Psoas muscle (tissue), 8 donors: ENCODE results near the gene MAP3K7CL. TPM values are rescaled to one million over a fixed set of nuclear protein-coding genes. Genes with fewer than 3 reads are reported as not detected.
"Not testable (repeated sequence)": the region's sequence is repeated elsewhere in the genome, so short reads cannot be mapped to it uniquely, and the experiment has no call there.

Experiments
- ATAC-seq, 4 donors: fragments of 200-7000 bp; cut with Tn5 transposase; one replicate each; pipeline ENCODE4 v1.9.1; 2020; ENCODE audit warnings: moderate library complexity in 3 of 4, mild to moderate bottlenecking in 2 of 4
- DNase-seq, 2 donors: peaks; one replicate each; pipeline ENCODE4 v3.0.0-alpha.2; 2020
- H3K27ac ChIP-seq: fragments of 200-600 bp; one replicate; pipeline ENCODE4 v1.8.0; 2022
- H3K27me3 ChIP-seq, 3 donors: fragments of 200-600 bp in 1 of 3; one replicate each; pipeline versions ENCODE4 v1.6.1 to v1.8.0; 2013 to 2022; ENCODE audit warnings: low read length in 2 of 3, mild to moderate bottlenecking in 2 of 3, moderate library complexity in 1 of 3; ENCODE audit not compliant: insufficient read depth in 3 of 3
- H3K36me3 ChIP-seq, 2 donors: fragments of 200-600 bp in 1 of 2; one replicate each; pipeline versions ENCODE4 v1.6.1 to v1.8.0; 2013 to 2022; ENCODE audit warnings: low read depth in 1 of 2, mild to moderate bottlenecking in 1 of 2, moderate library complexity in 1 of 2; ENCODE audit not compliant: insufficient read depth in 1 of 2
- H3K4me1 ChIP-seq: fragments of 200-600 bp; one replicate; pipeline ENCODE4 v1.8.0; 2022
- H3K4me3 ChIP-seq: fragments of 200-600 bp; one replicate; pipeline ENCODE4 v1.8.0; 2022; ENCODE audit warnings: mild to moderate bottlenecking
- H3K9me3 ChIP-seq: fragments of 200-600 bp; one replicate; pipeline ENCODE4 v1.8.0; 2022
- CTCF ChIP-seq: fragments of 200-600 bp; IDR thresholded peaks from one replicate; pipeline ENCODE4 v1.8.0; 2022; ENCODE audit warnings: antibody characterized with exemption
- whole genome bisulfite sequencing, 3 donors: extraction: QIAGEN DNeasy Blood & Tissue Kit; methylation state at CpG; one replicate each; pipeline versions ENCODE4 v1.1.6 to v1.1.7; 2013; 5-methylcytosine and 5-hydroxymethylcytosine counted together
- intact Hi-C, 2 donors: fragments of 100-400 bp; cut with DNase I; formaldehyde crosslinking; loops; one replicate each; pipeline versions ENCODE4 v1.11.0 to v1.14.2; 2022
- polyA plus RNA-seq, 3 donors: library from polyadenylated mRNA; stranded (reverse); fragments of 200-250 nt; gene quantifications; one replicate each; pipeline ENCODE4 v1.2.3, GENCODE V29; 2013
- total RNA-seq, 4 donors: library from RNA; stranded (reverse); fragmentation: NEBNext Ultra II Directional in 2 of 4; extraction: Animal tissue kit (Norgen Biotek cat#: 25700) in 2 of 4; gene quantifications; one replicate each; pipeline versions ENCODE4 v1.2.1 to v1.2.4, GENCODE V29; 2021 to 2023
- donor health status: healthy with polysubstance abuse.
- donor health status: DM: no; HTN: no; CAD: no; lungs with moderate emphysema.
- donor health status: Bipolar disorder and iron deficiency.
- donor health status: healthy.
- donor health status: DM: yes; HTN: yes; CAD: no.
- donor health status: DM: no; HTN: no; CAD: no.
- donor health status: DM: no; HTN: no; CAD: no.
- donor health status: DM: yes; HTN: yes; CAD: no.

Gene MAP3K7CL
- total and polyA plus RNA-seq, 7 donors, result 3.3 to 107 (median 15.5) TPM

- intact Hi-C loops, result loop anchor here (2.0 to 5.0 kb wide), 3 partner anchors 64 to 143 kb away; partner anchors contain the start of gene BACH1 (in 2 of the 2)
- H3K4me3 ChIP-seq, result peak overlapping the region; percentile 34
- TF ChIP-seq CTCF, result no peak
- H3K9me3 ChIP-seq, result no peaks in the 10 kb centered on the region
- H3K27ac ChIP-seq, result peak overlapping the region; percentile 87
- H3K36me3 ChIP-seq, result peaks cover 0 to 16% of the 10 kb centered on the region in 2 donors
- H3K4me1 ChIP-seq, result peaks cover 57% of the 10 kb centered on the region
- H3K27me3 ChIP-seq, result no peaks in the 10 kb centered on the region
- 60 to 66% (median 63%) methylated on average over 2 of the region's 2 CpGs for WGBS, 3 donors
- ATAC-seq, result no peak
- no peak for DNase-seq
These were observed 25.5 kb downstream of the MAP3K7CL start for GRCh38 chr21:29155933-29156260.

- Histone ChIP-seq H3K4me3 (no peak overlapping the region), H3K36me3 (peaks cover 0 to 16% of the 10 kb centered on the region in 2 donors), H3K9me3 (no peaks in the 10 kb centered on the region), H3K27me3 (no peaks in the 10 kb centered on the region), H3K4me1 (peaks cover 54% of the 10 kb centered on the region), H3K27ac (peak overlapping the region; percentile 73)
- DNase-seq (no peak), ATAC-seq (no peak)
- no peak for TF ChIP-seq CTCF
- intact Hi-C loops, result loop anchor here (5.0 kb wide), 2 partner anchors 65 to 140 kb away; partner anchors contain the start of gene BACH1 (in 1 of the 2)
- WGBS, 3 donors, result 94 to 98% (median 97%) methylated on average over 2 of the region's 2 CpGs
These were observed 26.6 kb downstream of the MAP3K7CL start for GRCh38 chr21:29157080-29157479.

- no peaks in the 10 kb centered on the region for H3K27me3 ChIP-seq
- no peak for TF ChIP-seq CTCF
- peaks cover 30% of the 10 kb centered on the region for H3K4me1 ChIP-seq
- H3K27ac ChIP-seq, result no peak overlapping the region
- intact Hi-C loops, result loop anchor here (5.0 kb wide), 3 partner anchors 68 to 212 kb away; partner anchors contain the start of gene BACH1 (in 1 of the 2)
- H3K9me3 ChIP-seq, result no peaks in the 10 kb centered on the region
- ATAC-seq (no peak), DNase-seq (no peak)
- H3K36me3 ChIP-seq, result peaks cover 0 to 16% of the 10 kb centered on the region in 2 donors
- no peak overlapping the region for H3K4me3 ChIP-seq
- WGBS, 3 donors, result 95 to 96% (median 96%) methylated on average over 4 of the region's 4 CpGs
These were observed 29.4 kb downstream of the MAP3K7CL start for GRCh38 chr21:29159842-29160241.

- ATAC-seq (peak in 1 of 4 donors; percentile 39), DNase-seq (peak in 1 of 2 donors; percentile 39)
- H3K4me3 ChIP-seq, H3K9me3 ChIP-seq, H3K4me1 ChIP-seq, H3K27me3 ChIP-seq: not testable (repeated sequence)
- Histone ChIP-seq H3K36me3 (peaks cover 0 to 16% of the 10 kb centered on the region in 2 donors), H3K27ac (peak overlapping the region; percentile 19)
- WGBS, 3 donors, result 68 to 74% (median 73%) methylated on average over 9 of the region's 9 CpGs
- intact Hi-C loops, result loop anchor here in 1 of 2 donors (5.0 kb wide), 1 partner anchor 209 kb away; no protein-coding TSS in a partner anchor
These were observed 32.4 kb downstream of the MAP3K7CL start for GRCh38 chr21:29162825-29163224.

- no peak for DNase-seq
- Histone ChIP-seq H3K27ac (peak overlapping the region; percentile 19), H3K27me3 (no peaks in the 10 kb centered on the region), H3K9me3 (no peaks in the 10 kb centered on the region), H3K4me1 (no peaks in the 10 kb centered on the region), H3K36me3 (peaks cover 0 to 16% of the 10 kb centered on the region in 2 donors), H3K4me3 (no peak overlapping the region)
- intact Hi-C loops, result loop anchor here (2.0 to 5.0 kb wide), 2 partner anchors 209 kb away; no protein-coding TSS in a partner anchor
- no peak for TF ChIP-seq CTCF
- peak; percentile 26 to 56 (median 39) for ATAC-seq
- 81 to 88% (median 83%) methylated on average over 9 of the region's 9 CpGs for whole genome bisulfite sequencing, 3 donors
These were observed 33.1 kb downstream of the MAP3K7CL start for GRCh38 chr21:29163341-29164115.
